ENCODE results near the gene SLX4.

The SLX4 gene

DNA sequence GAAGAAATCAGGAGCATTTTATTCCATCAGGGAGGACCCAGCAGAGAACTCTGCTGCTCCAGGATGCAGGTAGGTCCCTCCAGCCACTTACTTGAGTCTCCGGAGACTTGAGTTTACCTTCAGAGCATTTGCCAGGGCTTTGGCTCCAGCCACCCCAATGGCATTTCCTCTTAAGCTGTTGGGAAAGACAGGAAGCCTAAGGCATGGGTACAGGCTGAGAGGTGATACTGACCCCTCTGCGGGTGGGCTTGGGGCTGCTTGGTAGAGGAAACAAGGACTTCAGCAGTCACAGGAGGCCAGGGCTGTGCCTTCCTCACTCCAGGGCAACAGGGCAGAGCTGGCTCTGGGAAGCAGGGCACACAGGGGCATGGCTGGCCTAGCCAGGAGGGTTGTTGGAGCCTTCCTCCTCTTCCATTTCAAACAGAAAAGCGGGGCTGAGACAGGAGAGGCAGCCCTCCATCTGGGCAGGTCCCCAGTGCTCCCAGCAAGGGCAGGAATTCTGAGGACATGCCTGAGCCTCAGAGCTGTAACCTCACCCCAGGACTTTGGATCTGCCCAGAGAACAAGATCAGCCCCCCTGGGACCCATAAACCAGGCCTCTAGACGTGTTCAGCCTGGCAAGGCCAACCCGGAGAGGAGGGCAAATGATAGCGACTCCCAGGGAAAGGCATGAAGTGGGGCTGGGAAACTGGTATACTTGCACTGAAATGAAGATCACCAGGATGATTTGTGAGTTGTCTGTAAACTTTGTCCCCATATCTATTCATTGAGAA is 68.6 kb downstream of the SLX4 start:
- no peak for DNase-seq
- Histone ChIP-seq H3K36me3 (ENCODE audit: control insufficient read depth in 4 of 4, insufficient read depth in 4 of 4, low read length in 3 of 4) (peaks cover 6 to 72% (median 35%) of the 10 kb centered on the region in 4 experiments), H3K4me1 (ENCODE audit: control extremely low read depth in 1 of 4, control insufficient read depth in 4 of 4, insufficient read depth in 4 of 4, low read length in 3 of 4) (no peaks in the 10 kb centered on the region), H3K27me3 (replicated peaks in 2 of 5; ENCODE audit: control insufficient read depth in 4 of 5, insufficient read depth in 5 of 5, low read length in 4 of 5) (no peaks in the 10 kb centered on the region), H3K4me3 (ENCODE audit: control insufficient read depth in 1 of 7, extremely low read depth in 1 of 7, insufficient read depth in 4 of 7, low read depth in 2 of 7, low read length in 6 of 7) (no peak overlapping the region), H3K9me3 (ENCODE audit: control extremely low read depth in 1 of 5, control insufficient read depth in 4 of 5, insufficient read depth in 2 of 5, low read depth in 1 of 5, low read length in 4 of 5) (no peaks in the 10 kb centered on the region), H3K27ac (ENCODE audit: insufficient read depth in 1 of 2, low read depth in 1 of 2, low read length in 2 of 2, poor library complexity in 1 of 2, severe bottlenecking in 2 of 2) (no peak overlapping the region)
- ChIA-PET POLR2A (no interaction called here), CTCF (no interaction called here)
- WGBS (ENCODE audit: insufficient coverage): 98% methylated on average over 4 of the region's 6 CpGs

DNA sequence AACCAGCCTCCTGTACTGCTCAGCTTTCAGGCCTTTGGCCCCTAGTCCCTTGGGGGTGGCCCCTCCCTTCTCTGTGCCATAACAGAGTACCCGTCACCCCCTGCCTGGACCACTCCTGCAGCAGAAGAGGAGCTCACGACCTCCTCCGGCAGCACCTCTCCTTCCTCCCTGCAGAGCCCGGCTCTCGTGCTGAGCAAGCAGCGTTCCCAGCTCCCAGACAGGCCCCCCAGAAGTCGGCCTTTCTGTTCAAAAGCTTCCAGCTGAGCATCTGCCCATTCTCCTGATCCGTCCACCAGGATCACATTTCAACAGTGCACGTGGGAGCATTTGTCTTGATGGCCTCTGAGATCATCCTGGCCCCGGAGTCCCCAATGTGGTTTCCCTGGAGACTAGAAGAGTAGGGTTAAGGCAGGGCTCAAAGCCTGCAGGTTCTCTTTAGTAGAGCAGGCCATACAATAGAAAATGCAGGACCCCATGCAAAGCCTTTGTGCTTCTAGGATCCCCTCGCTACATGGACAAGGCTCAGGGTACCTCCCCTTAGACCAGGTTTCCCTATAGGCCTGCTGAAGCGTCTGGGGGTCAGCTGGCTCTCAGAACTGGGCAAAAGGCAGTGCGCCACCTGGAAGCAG is 69.8 kb downstream of the SLX4 start:
- no peak overlapping the region for H3K4me3 ChIP-seq (ENCODE audit: control insufficient read depth in 1 of 7, extremely low read depth in 1 of 7, insufficient read depth in 4 of 7, low read depth in 2 of 7, low read length in 6 of 7)
- no peak for DNase-seq
- POLR2A ChIA-PET: no interaction called here
- CTCF ChIA-PET: no interaction called here
- H3K4me1 ChIP-seq (ENCODE audit: control extremely low read depth in 1 of 4, control insufficient read depth in 4 of 4, insufficient read depth in 4 of 4, low read length in 3 of 4): no peaks in the 10 kb centered on the region
- H3K9me3 ChIP-seq (ENCODE audit: control extremely low read depth in 1 of 5, control insufficient read depth in 4 of 5, insufficient read depth in 2 of 5, low read depth in 1 of 5, low read length in 4 of 5): no peaks in the 10 kb centered on the region
- no peak overlapping the region for H3K27ac ChIP-seq (ENCODE audit: insufficient read depth in 1 of 2, low read depth in 1 of 2, low read length in 2 of 2, poor library complexity in 1 of 2, severe bottlenecking in 2 of 2)
- 96% methylated on average over 11 of the region's 13 CpGs for WGBS (ENCODE audit: insufficient coverage)
- peaks cover 9 to 65% (median 32%) of the 10 kb centered on the region in 4 experiments for H3K36me3 ChIP-seq (ENCODE audit: control insufficient read depth in 4 of 4, insufficient read depth in 4 of 4, low read length in 3 of 4)
- H3K27me3 ChIP-seq (replicated peaks in 2 of 5; ENCODE audit: control insufficient read depth in 4 of 5, insufficient read depth in 5 of 5, low read length in 4 of 5): no peaks in the 10 kb centered on the region

DNA sequence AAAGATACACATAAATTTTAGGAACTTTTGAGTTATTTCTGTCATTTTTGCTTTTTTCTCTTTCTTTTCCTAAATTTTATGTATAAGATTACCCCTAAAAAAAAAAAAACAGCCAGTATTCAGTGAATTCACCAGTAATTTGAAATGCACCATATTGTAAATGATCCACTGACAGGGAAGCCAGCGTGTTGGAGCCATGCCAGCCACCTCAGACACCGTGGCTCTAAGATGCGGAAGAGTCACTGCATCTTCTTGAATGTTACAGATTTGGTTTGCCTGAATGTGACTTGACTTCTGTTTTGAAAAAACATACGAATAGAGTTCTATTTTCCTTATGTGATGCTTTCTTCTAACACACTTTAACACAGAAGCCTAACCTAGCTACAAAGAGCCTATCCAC is 73.2 kb downstream of the SLX4 start:
- Histone ChIP-seq H3K27me3 (replicated peaks in 2 of 5; ENCODE audit: control insufficient read depth in 4 of 5, insufficient read depth in 5 of 5, low read length in 4 of 5) (no peaks in the 10 kb centered on the region), H3K36me3 (ENCODE audit: control insufficient read depth in 4 of 4, insufficient read depth in 4 of 4, low read length in 3 of 4) (peaks cover 11 to 60% (median 35%) of the 10 kb centered on the region in 4 experiments), H3K27ac (ENCODE audit: insufficient read depth in 1 of 2, low read depth in 1 of 2, low read length in 2 of 2, poor library complexity in 1 of 2, severe bottlenecking in 2 of 2) (no peak overlapping the region), H3K9me3 (ENCODE audit: control extremely low read depth in 1 of 5, control insufficient read depth in 4 of 5, insufficient read depth in 2 of 5, low read depth in 1 of 5, low read length in 4 of 5) (no peaks in the 10 kb centered on the region), H3K4me1 (ENCODE audit: control extremely low read depth in 1 of 4, control insufficient read depth in 4 of 4, insufficient read depth in 4 of 4, low read length in 3 of 4) (no peaks in the 10 kb centered on the region), H3K4me3 (ENCODE audit: control insufficient read depth in 1 of 7, extremely low read depth in 1 of 7, insufficient read depth in 4 of 7, low read depth in 2 of 7, low read length in 6 of 7) (no peak overlapping the region)
- DNase-seq: no peak
- 100% methylated on average over 4 of the region's 4 CpGs for WGBS (ENCODE audit: insufficient coverage)
- CTCF ChIA-PET: no interaction called here
- POLR2A ChIA-PET: no interaction called here

DNA sequence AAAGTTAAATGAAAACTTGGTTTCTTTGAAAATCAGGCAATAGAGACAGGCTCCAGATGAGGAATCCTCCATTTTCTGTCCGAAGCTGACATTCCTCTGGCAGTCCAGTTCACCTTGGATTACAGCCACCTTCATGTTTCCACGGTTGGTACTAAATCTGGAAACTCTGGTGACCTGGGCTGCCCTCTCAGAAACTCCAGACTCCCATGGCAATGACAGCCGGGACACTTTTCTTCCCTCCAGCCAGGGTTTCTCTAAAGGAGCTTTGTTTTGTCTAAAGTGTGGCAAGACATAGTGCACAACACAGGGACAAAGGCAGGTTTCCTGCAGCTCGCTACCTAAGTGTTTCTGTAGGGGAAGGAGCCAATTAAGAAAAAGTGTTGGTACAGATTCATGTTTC is 74.6 kb downstream of the SLX4 start:
- H3K27ac ChIP-seq (ENCODE audit: insufficient read depth in 1 of 2, low read depth in 1 of 2, low read length in 2 of 2, poor library complexity in 1 of 2, severe bottlenecking in 2 of 2): no peak overlapping the region

DNA sequence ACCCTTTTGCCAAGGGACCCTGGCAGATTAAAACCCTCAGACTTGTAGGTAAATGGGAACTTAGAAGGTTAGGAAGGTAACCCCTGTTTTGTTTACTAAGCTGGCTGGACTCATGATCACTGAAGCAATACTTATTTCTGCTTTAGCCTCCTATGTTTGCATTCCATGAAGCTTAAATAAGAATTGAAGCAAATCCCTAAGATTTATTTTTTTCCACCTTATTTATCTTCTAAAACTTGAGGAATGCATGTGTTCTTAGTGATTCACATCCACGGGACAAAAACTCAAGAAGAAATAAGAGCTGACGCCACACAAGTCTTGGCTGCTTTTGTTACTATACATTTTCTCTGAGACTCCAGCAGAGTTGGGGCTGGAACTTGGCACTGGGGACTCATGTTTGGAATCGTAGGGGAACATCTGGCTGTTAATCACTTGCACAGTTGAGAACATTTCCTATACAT is 75.1 kb downstream of the SLX4 start:
- WGBS (ENCODE audit: insufficient coverage): 100% methylated on average over 3 of the region's 3 CpGs
- Histone ChIP-seq H3K4me1 (ENCODE audit: control extremely low read depth in 1 of 4, control insufficient read depth in 4 of 4, insufficient read depth in 4 of 4, low read length in 3 of 4) (no peaks in the 10 kb centered on the region), H3K36me3 (ENCODE audit: control insufficient read depth in 4 of 4, insufficient read depth in 4 of 4, low read length in 3 of 4) (peaks cover 10 to 52% (median 33%) of the 10 kb centered on the region in 4 experiments), H3K4me3 (ENCODE audit: control insufficient read depth in 1 of 7, extremely low read depth in 1 of 7, insufficient read depth in 4 of 7, low read depth in 2 of 7, low read length in 6 of 7) (no peak overlapping the region), H3K27ac (ENCODE audit: insufficient read depth in 1 of 2, low read depth in 1 of 2, low read length in 2 of 2, poor library complexity in 1 of 2, severe bottlenecking in 2 of 2) (no peak overlapping the region), H3K9me3 (ENCODE audit: control extremely low read depth in 1 of 5, control insufficient read depth in 4 of 5, insufficient read depth in 2 of 5, low read depth in 1 of 5, low read length in 4 of 5) (no peaks in the 10 kb centered on the region), H3K27me3 (replicated peaks in 2 of 5; ENCODE audit: control insufficient read depth in 4 of 5, insufficient read depth in 5 of 5, low read length in 4 of 5) (no peaks in the 10 kb centered on the region)
- POLR2A ChIA-PET: no interaction called here
- CTCF ChIA-PET: interaction anchor here (0.6 to 1.6 kb wide), 3 partner anchors 10 to 515 kb away, joined by 3 to 6 read pairs (median 4); no protein-coding TSS in a partner anchor
- no peak for DNase-seq

More for the DNA sequence above, 74.6 kb downstream of the SLX4 start:
- CTCF ChIA-PET: interaction anchor here (1.3 to 1.6 kb wide), 2 partner anchors 11 to 13 kb away, joined by 4 to 6 read pairs; no protein-coding TSS in a partner anchor
- no peaks in the 10 kb centered on the region for H3K4me1 ChIP-seq (ENCODE audit: control extremely low read depth in 1 of 4, control insufficient read depth in 4 of 4, insufficient read depth in 4 of 4, low read length in 3 of 4)
- DNase-seq: no peak
- 100% methylated on average over 3 of the region's 4 CpGs for WGBS (ENCODE audit: insufficient coverage)
- H3K27me3 ChIP-seq (replicated peaks in 2 of 5; ENCODE audit: control insufficient read depth in 4 of 5, insufficient read depth in 5 of 5, low read length in 4 of 5): no peaks in the 10 kb centered on the region
- H3K4me3 ChIP-seq (ENCODE audit: control insufficient read depth in 1 of 7, extremely low read depth in 1 of 7, insufficient read depth in 4 of 7, low read depth in 2 of 7, low read length in 6 of 7): no peak overlapping the region
- H3K36me3 ChIP-seq (ENCODE audit: control insufficient read depth in 4 of 4, insufficient read depth in 4 of 4, low read length in 3 of 4): peaks cover 10 to 57% (median 37%) of the 10 kb centered on the region in 4 experiments
- POLR2A ChIA-PET: no interaction called here
- no peaks in the 10 kb centered on the region for H3K9me3 ChIP-seq (ENCODE audit: control extremely low read depth in 1 of 5, control insufficient read depth in 4 of 5, insufficient read depth in 2 of 5, low read depth in 1 of 5, low read length in 4 of 5)

DNA sequence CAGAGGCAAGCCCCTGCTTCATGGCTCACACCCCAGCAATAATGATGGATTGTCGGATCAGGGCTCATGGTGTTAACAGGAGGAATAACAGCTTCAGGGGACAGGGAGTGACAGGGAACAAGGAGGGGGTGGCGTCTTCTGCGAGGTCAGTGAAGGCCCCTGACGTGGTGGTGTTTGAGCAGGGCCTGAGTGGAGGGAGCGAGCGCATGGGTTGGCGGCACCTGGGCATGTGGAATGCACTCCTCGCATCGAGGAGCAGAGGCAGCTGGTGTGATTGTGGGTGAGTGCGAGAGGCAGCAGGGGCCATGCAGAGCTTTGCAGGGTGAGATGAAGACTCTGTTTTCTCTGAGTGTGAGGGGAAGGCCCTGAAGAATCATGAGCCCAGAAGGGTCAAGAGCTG is 77.3 kb downstream of the SLX4 start:
- Histone ChIP-seq H3K4me1 (ENCODE audit: control extremely low read depth in 1 of 4, control insufficient read depth in 4 of 4, insufficient read depth in 4 of 4, low read length in 3 of 4) (no peaks in the 10 kb centered on the region), H3K27me3 (replicated peaks in 2 of 5; ENCODE audit: control insufficient read depth in 4 of 5, insufficient read depth in 5 of 5, low read length in 4 of 5) (no peaks in the 10 kb centered on the region), H3K27ac (ENCODE audit: insufficient read depth in 1 of 2, low read depth in 1 of 2, low read length in 2 of 2, poor library complexity in 1 of 2, severe bottlenecking in 2 of 2) (no peak overlapping the region), H3K36me3 (ENCODE audit: control insufficient read depth in 4 of 4, insufficient read depth in 4 of 4, low read length in 3 of 4) (peaks cover 8 to 46% (median 32%) of the 10 kb centered on the region in 4 experiments), H3K9me3 (ENCODE audit: control extremely low read depth in 1 of 5, control insufficient read depth in 4 of 5, insufficient read depth in 2 of 5, low read depth in 1 of 5, low read length in 4 of 5) (no peaks in the 10 kb centered on the region), H3K4me3 (ENCODE audit: control insufficient read depth in 1 of 7, extremely low read depth in 1 of 7, insufficient read depth in 4 of 7, low read depth in 2 of 7, low read length in 6 of 7) (no peak overlapping the region)
- POLR2A ChIA-PET: no interaction called here
- 86% methylated on average over 5 of the region's 10 CpGs for WGBS (ENCODE audit: insufficient coverage)
- CTCF ChIA-PET: interaction anchor here (2.2 kb wide), 1 partner anchor 10 kb away, joined by 9 read pairs; no protein-coding TSS in a partner anchor
- DNase-seq: no peak

DNA sequence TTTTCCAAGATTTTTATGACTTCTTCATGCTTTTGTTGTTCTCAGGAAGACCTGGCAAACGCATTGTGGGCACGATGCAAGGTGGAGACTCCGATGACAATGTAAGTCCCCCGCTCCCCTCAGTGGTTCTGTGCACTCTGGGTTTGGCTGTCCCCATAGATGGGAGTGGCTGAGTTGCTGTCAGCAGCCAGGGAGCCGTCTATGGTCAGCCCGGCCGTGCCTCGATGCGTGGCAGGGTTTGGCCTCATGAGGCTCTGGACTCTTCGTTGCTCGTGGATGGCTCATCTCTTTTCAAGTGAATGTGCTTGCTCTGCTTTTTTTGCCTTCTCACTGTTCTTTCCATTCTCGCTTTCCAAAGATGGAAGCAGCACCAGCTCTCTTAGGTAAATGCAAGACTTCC is 78.7 kb downstream of the SLX4 start:
- WGBS (ENCODE audit: insufficient coverage): 90% methylated on average over 10 of the region's 12 CpGs
- Histone ChIP-seq H3K4me1 (ENCODE audit: control extremely low read depth in 1 of 4, control insufficient read depth in 4 of 4, insufficient read depth in 4 of 4, low read length in 3 of 4) (no peaks in the 10 kb centered on the region), H3K27ac (ENCODE audit: insufficient read depth in 1 of 2, low read depth in 1 of 2, low read length in 2 of 2, poor library complexity in 1 of 2, severe bottlenecking in 2 of 2) (no peak overlapping the region), H3K36me3 (ENCODE audit: control insufficient read depth in 4 of 4, insufficient read depth in 4 of 4, low read length in 3 of 4) (peaks cover 13 to 52% (median 33%) of the 10 kb centered on the region in 4 experiments), H3K27me3 (replicated peaks in 2 of 5; ENCODE audit: control insufficient read depth in 4 of 5, insufficient read depth in 5 of 5, low read length in 4 of 5) (no peaks in the 10 kb centered on the region), H3K4me3 (ENCODE audit: control insufficient read depth in 1 of 7, extremely low read depth in 1 of 7, insufficient read depth in 4 of 7, low read depth in 2 of 7, low read length in 6 of 7) (no peak overlapping the region), H3K9me3 (ENCODE audit: control extremely low read depth in 1 of 5, control insufficient read depth in 4 of 5, insufficient read depth in 2 of 5, low read depth in 1 of 5, low read length in 4 of 5) (no peaks in the 10 kb centered on the region)
- no peak for DNase-seq
- CTCF ChIA-PET: no interaction called here
- POLR2A ChIA-PET: no interaction called here
